Cardiac muscle cell (in vitro differentiated cells and primary cell): ENCODE results near the gene RIPOR2. TPM values are rescaled to one million over a fixed set of nuclear protein-coding genes. Genes with fewer than 3 reads are reported as not detected.
A peak's percentile ranks its signal among the peaks of the same experiment; 100 is the strongest.

ENCODE experiments used
- DNase-seq, 2 donors: peaks; one replicate each; pipeline versions ENCODE4 v3.0.0 to v3.0.0-alpha.2; 2010 to 2017; ENCODE audit warnings: low read depth in 1 of 2, low spot score in 1 of 2
- H3K27ac ChIP-seq: fragments of 200-600 bp; sonication (generic); 2 replicates; pipeline ENCODE4 v1.5.1; 2016
- H3K27me3 ChIP-seq: fragments of 200-600 bp; sonication (generic); 2 replicates; pipeline ENCODE4 v1.6.0; 2016; ENCODE audit warnings: control low read depth
- H3K36me3 ChIP-seq: fragments of 200-600 bp; sonication (generic); 2 replicates; pipeline ENCODE4 v1.5.1; 2016; ENCODE audit warnings: control low read depth
- H3K4me1 ChIP-seq: fragments of 200-600 bp; sonication (generic); 2 replicates; pipeline ENCODE4 v1.8.1; 2017; ENCODE audit warnings: low read depth, mild to moderate bottlenecking, mixed run types
- H3K4me3 ChIP-seq: fragments of 200-600 bp; sonication (generic); 2 replicates; pipeline ENCODE4 v1.5.1; 2016; ENCODE audit warnings: mild to moderate bottlenecking
- H3K9me3 ChIP-seq: fragments of 200-600 bp; sonication (generic); 2 replicates; pipeline ENCODE4 v1.5.1; 2017; ENCODE audit warnings: low read depth, mild to moderate bottlenecking, control low read depth
- CTCF ChIP-seq: IDR thresholded peaks from 2 replicates; pipeline ENCODE4 v1.5.1; 2012; ENCODE audit warnings: low read depth, mild to moderate bottlenecking, low read length
- polyA plus RNA-seq: library from polyadenylated mRNA; unstranded; fragments of >200 nt; fragmentation: Nextera tagmentation; extraction: Ambion mirVana; gene quantifications from 2 replicates; pipeline ENCODE4 v1.2.1, GENCODE V29; 2016
- total RNA-seq: library from RNA; depleted of rRNA; stranded (reverse); fragments of >200 nt; gene quantifications from 2 replicates; pipeline ENCODE4 v1.2.3, GENCODE V29; 2016

The RIPOR2 gene
- total and polyA plus RNA-seq, 2 experiments from 2014 or later, result 2.2 to 6.9 TPM

DNA sequence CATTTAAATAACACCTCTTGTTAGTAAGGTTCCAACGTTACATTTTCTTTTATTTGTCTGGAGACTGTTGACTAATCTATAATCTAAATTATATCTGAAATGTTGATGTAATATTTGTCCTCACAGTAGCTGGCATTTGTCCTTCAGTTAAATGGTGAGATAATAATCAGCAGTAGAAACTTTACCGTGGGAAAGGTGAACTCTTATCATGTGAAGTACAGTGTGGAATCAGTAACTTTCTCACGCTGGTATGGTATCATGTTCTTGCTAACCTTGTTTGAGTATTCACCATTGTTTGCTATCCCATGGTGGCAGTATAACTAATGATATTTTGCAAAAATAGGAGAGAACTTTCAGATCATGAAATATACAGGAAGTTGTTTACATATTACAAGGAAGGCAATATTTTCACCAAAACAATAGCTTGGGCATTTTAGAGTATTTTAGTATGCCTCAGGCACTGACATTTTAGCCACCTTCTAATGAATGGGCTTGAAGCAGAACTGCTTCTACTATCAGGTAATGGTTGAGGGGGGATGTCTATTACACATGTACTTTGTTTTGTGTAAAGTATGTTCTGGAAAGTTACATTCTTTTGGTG, 156.2 kb downstream of the RIPOR2 start:
- Histone ChIP-seq H3K27ac (no peak overlapping the region), H3K9me3 (no peaks in the 10 kb centered on the region), H3K36me3 (peaks cover 22% of the 10 kb centered on the region), H3K4me1 (peaks cover 14% of the 10 kb centered on the region), H3K27me3 (no peaks in the 10 kb centered on the region), H3K4me3 (no peak overlapping the region)
- DNase-seq, result no peak
- TF ChIP-seq CTCF, result no peak

DNA sequence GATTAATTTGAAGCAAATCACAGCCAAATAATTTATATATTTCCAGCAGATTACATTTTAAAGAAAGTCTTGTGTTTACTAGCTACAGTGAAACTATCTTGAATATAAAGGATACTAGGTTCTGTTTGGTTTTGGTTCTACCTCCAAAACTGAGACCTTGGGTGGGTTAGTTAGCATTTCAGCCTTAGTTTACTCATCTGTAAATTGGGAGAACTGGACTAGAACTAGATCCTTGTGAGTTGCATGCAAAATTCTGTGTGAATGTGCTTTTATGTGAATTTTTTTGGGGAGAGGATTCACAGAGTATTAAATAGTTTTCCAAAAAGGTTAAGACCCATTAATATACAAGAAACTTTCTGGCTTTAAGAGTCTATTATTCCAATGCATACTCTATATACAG, 156.9 kb downstream of the RIPOR2 start:
- Histone ChIP-seq H3K4me1 (peaks cover 16% of the 10 kb centered on the region), H3K27ac (no peak overlapping the region), H3K9me3 (no peaks in the 10 kb centered on the region), H3K4me3 (no peak overlapping the region), H3K36me3 (peaks cover 15% of the 10 kb centered on the region), H3K27me3 (no peaks in the 10 kb centered on the region)
- no peak for TF ChIP-seq CTCF
- DNase-seq, result no peak

- no peak for TF ChIP-seq CTCF
- Histone ChIP-seq H3K4me3 (no peak overlapping the region), H3K27me3 (no peaks in the 10 kb centered on the region), H3K36me3 (peaks cover 11% of the 10 kb centered on the region), H3K27ac (no peak overlapping the region), H3K4me1 (peaks cover 16% of the 10 kb centered on the region), H3K9me3 (no peaks in the 10 kb centered on the region)
- DNase-seq, result no peak
Observed at GRCh38 chr6:24778121-24778520, 157.6 kb downstream of the RIPOR2 start.

DNA sequence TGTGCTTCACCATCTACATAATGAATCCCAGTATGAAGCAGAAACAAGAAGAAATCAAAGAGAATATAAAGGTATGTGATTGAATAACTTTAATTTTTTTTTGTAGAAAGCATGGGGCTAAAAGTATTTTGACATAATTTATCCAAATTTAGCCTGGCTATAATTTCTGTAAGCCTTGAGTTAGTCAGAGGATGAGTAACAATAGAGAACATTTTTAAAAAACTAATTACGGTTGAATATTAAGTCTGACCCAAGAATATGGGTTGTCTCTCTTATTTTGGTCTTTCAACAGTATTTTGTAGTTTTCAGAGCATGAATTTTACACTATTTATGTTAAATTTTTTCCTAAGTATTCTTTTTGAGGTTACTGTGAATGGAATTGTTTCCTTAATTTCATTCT, 158.5 kb downstream of the RIPOR2 start:
- Histone ChIP-seq H3K27me3 (no peaks in the 10 kb centered on the region), H3K4me3 (no peak overlapping the region), H3K36me3 (peaks cover 11% of the 10 kb centered on the region), H3K4me1 (peaks cover 16% of the 10 kb centered on the region), H3K9me3 (no peaks in the 10 kb centered on the region), H3K27ac (no peak overlapping the region)
- no peak for TF ChIP-seq CTCF
- no peak for DNase-seq

DNA sequence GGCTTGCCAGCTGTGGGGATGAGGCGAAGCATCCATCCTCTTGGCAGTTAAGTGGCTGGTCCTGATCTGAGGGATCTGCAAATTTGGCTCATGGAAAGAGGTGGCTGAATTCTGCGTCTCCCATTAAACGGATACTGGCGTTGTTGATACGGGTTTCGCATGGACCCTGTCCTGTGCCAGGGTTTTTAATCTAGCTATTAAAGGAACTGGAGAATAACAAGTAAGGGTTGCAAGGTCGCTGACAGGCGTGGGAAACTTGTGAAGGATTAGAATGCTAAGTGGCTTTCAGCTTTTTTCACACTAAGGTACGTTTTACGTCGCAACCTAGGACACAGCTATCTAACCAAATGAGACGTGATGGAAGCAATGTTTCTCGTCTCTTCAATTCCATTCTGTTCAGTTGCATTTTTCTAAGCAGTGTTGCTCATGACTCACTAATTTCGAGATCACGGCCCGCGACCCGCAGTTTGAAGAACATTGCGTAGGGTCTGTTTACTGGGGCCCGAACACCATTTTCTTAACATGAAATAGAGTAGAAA, 160.2 kb downstream of the RIPOR2 start:
- peak; percentile 44 to 73 for DNase-seq
- Histone ChIP-seq H3K9me3 (no peaks in the 10 kb centered on the region), H3K4me3 (peak overlapping the region; percentile 75), H3K27ac (peak overlapping the region; percentile 94), H3K27me3 (no peaks in the 10 kb centered on the region), H3K4me1 (peaks cover 16% of the 10 kb centered on the region), H3K36me3 (no peaks in the 10 kb centered on the region)
- TF ChIP-seq CTCF, result no peak
